ENCODE results near the gene KCNN2.

- TF ChIP-seq, protein P1, sequence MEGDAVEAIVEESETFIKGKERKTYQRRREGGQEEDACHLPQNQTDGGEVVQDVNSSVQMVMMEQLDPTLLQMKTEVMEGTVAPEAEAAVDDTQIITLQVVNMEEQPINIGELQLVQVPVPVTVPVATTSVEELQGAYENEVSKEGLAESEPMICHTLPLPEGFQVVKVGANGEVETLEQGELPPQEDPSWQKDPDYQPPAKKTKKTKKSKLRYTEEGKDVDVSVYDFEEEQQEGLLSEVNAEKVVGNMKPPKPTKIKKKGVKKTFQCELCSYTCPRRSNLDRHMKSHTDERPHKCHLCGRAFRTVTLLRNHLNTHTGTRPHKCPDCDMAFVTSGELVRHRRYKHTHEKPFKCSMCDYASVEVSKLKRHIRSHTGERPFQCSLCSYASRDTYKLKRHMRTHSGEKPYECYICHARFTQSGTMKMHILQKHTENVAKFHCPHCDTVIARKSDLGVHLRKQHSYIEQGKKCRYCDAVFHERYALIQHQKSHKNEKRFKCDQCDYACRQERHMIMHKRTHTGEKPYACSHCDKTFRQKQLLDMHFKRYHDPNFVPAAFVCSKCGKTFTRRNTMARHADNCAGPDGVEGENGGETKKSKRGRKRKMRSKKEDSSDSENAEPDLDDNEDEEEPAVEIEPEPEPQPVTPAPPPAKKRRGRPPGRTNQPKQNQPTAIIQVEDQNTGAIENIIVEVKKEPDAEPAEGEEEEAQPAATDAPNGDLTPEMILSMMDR (conservative IDR thresholded peaks at IDR 0.05), result no peak
- no peak for TF ChIP-seq EZH2 (IDR thresholded peaks at IDR 0.05; ENCODE audit: low read depth)
These were observed 22.8 kb upstream of the KCNN2 start for GRCh38 chr5:114339108-114339507.

All from PC-9 (cell line).